ENCODE data around the gene FOXG1. TPM values are rescaled to one million over a fixed set of nuclear protein-coding genes. Genes with fewer than 3 reads are reported as not detected.

The FOXG1 gene
- total and polyA plus RNA-seq, 9 of the 15 experiments (the other 6 are each of a cell fraction or from before 2014, with no cell fraction given) = 0.56 to 3.7 (median 0.85) TPM

GRCh38 chr14:28767853-28768741 lies 1.5 kb downstream of the FOXG1 start (continued):
- TF ChIP-seq MGA (IDR thresholded peaks at IDR 0.05) (0 out of 2 replicates have a peak, but pooled peaks have one; percentile 22), POLR2A (conservative IDR thresholded peaks at IDR 0.05) (peak; percentile 55), TSC22D4 (tag; IDR thresholded peaks at IDR 0.05) (no peak), ZSCAN32 (CRISPR knock-in tag; IDR thresholded peaks at IDR 0.05) (no peak), PHF21A (IDR thresholded peaks at IDR 0.05; ENCODE audit: borderline replicate concordance, low read depth) (no peak), HDAC6 (IDR thresholded peaks at IDR 0.05; ENCODE audit: low read depth, low read length) (no peak), ZBTB43 (CRISPR knock-in tag; IDR thresholded peaks at IDR 0.05) (no peak)
- TF ChIP-seq, protein P1, sequence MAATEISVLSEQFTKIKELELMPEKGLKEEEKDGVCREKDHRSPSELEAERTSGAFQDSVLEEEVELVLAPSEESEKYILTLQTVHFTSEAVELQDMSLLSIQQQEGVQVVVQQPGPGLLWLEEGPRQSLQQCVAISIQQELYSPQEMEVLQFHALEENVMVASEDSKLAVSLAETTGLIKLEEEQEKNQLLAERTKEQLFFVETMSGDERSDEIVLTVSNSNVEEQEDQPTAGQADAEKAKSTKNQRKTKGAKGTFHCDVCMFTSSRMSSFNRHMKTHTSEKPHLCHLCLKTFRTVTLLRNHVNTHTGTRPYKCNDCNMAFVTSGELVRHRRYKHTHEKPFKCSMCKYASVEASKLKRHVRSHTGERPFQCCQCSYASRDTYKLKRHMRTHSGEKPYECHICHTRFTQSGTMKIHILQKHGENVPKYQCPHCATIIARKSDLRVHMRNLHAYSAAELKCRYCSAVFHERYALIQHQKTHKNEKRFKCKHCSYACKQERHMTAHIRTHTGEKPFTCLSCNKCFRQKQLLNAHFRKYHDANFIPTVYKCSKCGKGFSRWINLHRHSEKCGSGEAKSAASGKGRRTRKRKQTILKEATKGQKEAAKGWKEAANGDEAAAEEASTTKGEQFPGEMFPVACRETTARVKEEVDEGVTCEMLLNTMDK (IDR thresholded peaks at IDR 0.05; ENCODE audit: borderline replicate concordance, insufficient read depth, low read depth, low read length, poor library complexity, severe bottlenecking) = peak; percentile 39
- TF ChIP-seq, protein P2, sequence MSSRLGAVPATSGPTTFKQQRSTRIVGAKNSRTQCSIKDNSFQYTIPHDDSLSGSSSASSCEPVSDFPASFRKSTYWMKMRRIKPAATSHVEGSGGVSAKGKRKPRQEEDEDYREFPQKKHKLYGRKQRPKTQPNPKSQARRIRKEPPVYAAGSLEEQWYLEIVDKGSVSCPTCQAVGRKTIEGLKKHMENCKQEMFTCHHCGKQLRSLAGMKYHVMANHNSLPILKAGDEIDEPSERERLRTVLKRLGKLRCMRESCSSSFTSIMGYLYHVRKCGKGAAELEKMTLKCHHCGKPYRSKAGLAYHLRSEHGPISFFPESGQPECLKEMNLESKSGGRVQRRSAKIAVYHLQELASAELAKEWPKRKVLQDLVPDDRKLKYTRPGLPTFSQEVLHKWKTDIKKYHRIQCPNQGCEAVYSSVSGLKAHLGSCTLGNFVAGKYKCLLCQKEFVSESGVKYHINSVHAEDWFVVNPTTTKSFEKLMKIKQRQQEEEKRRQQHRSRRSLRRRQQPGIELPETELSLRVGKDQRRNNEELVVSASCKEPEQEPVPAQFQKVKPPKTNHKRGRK (tag; IDR thresholded peaks at IDR 0.05) = no peak
